ENCODE measurements around the gene MYO16.

MYO16 gene

GRCh38 chr13:108850691-108851090, 221.3 kb downstream of the MYO16 start:
- H3K9me3 ChIP-seq = no peaks in the 10 kb centered on the region
- intact Hi-C loops (cut with DNase I; ENCODE audit: low total_unique reads) = no loop called here
- no peaks in the 10 kb centered on the region for H3K4me1 ChIP-seq
- H3K27me3 ChIP-seq = no peaks in the 10 kb centered on the region
- DNase-seq = no peak
- no peak overlapping the region for H3K27ac ChIP-seq
- H3K36me3 ChIP-seq = no peaks in the 10 kb centered on the region
- TF ChIP-seq CTCF (IDR thresholded peaks at IDR 0.05) = no peak
- no peak overlapping the region for H3K4me3 ChIP-seq

DNA sequence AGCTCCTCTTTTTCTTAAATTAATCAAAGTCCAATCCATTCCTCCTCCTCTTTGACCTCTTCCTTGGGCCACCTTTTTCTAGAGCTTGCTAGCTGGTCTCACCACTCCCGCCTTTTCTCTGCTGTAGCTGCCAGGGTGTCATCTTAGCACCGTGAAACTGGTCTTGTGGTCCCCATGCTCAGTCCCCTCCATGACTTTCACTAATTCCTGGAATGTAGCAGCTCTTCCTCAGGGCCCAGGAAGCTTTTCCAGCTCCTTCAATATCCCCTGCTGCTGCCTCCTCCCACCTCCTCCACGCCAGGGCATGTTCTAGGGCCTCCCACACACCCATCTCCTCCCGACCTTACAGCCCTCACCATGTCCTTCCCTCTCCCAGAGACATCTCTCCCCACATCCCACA, 222.2 kb downstream of the MYO16 start:
- Histone ChIP-seq H3K27me3 (no peaks in the 10 kb centered on the region), H3K4me3 (no peak overlapping the region), H3K36me3 (no peaks in the 10 kb centered on the region), H3K27ac (no peak overlapping the region), H3K9me3 (no peaks in the 10 kb centered on the region), H3K4me1 (no peaks in the 10 kb centered on the region)
- no peak for DNase-seq
- TF ChIP-seq CTCF (IDR thresholded peaks at IDR 0.05) = no peak
- intact Hi-C loops (cut with DNase I; ENCODE audit: low total_unique reads) = no loop called here

- Histone ChIP-seq H3K27ac (no peak overlapping the region), H3K4me3 (no peak overlapping the region), H3K9me3 (no peaks in the 10 kb centered on the region), H3K4me1 (no peaks in the 10 kb centered on the region), H3K36me3 (no peaks in the 10 kb centered on the region), H3K27me3 (no peaks in the 10 kb centered on the region)
- no peak for TF ChIP-seq CTCF (IDR thresholded peaks at IDR 0.05)
- no peak for DNase-seq
- intact Hi-C loops (cut with DNase I; ENCODE audit: low total_unique reads) = no loop called here
Measured at GRCh38 chr13:108853031-108853430, 223.6 kb downstream of the MYO16 start.

DNA sequence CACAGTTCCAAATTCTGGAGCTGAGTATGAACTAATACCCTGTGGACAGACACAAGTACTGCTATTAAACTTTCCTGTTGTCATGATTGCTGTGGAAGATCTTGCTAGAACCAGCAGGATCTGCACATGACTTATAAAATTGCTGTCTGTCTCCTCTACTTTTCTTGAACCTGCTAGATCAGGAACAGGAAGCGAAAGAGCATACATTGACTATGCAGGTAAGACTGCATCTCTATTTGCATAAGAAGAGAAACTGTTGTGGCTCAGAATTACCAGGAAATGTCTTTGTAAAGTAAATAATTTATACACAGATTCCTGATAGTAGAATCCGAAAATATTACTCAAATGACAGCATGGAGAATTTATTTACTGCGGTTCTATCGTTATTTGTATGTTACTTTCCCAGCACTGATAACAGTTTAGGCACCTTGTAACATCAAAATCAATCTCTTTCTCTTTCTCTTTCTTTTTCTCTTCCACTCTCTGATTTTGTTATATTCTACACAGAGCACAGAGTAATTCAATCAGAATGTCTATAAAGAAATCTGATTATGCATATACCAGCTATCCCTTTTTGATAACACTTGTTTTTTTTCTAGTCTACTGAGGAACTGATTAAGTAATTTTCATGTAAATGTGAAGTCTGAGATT, 226.5 kb downstream of the MYO16 start:
- Histone ChIP-seq H3K36me3 (no peaks in the 10 kb centered on the region), H3K4me3 (no peak overlapping the region), H3K4me1 (peaks cover 0 to 5% (median 0%) of the 10 kb centered on the region in 4 donors), H3K27ac (no peak overlapping the region), H3K27me3 (no peaks in the 10 kb centered on the region), H3K9me3 (no peaks in the 10 kb centered on the region)
- DNase-seq = no peak
- no peak for TF ChIP-seq CTCF (IDR thresholded peaks at IDR 0.05)
- intact Hi-C loops (cut with DNase I; ENCODE audit: low total_unique reads) = no loop called here

DNA sequence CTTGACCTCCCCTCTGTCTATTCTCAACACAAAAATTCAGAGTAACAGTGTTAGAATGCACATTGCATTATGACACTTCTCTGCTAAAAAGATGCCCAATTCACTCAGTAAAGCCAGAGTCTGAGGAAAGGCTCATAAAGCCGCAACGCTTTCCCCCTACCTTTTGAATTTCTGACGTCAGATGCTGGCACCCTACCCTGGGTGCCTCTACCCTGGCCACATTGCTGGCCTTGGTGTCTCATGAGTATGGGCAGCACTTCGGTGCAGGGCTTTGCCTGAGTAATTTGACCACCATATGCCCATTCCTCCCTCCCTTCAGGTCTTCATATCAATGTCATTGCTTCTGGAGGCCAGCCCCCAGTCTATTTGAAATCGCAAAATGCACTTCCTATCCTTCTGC, 229.3 kb downstream of the MYO16 start:
- Histone ChIP-seq H3K4me1 (peaks cover 0 to 5% (median 0%) of the 10 kb centered on the region in 4 donors), H3K4me3 (no peak overlapping the region), H3K27ac (no peak overlapping the region), H3K9me3 (no peaks in the 10 kb centered on the region), H3K27me3 (no peaks in the 10 kb centered on the region), H3K36me3 (no peaks in the 10 kb centered on the region)
- intact Hi-C loops (cut with DNase I; ENCODE audit: low total_unique reads) = no loop called here
- TF ChIP-seq CTCF (IDR thresholded peaks at IDR 0.05) = no peak
- DNase-seq = no peak
